HL-60/S4 treated with phorbol 12-myristate 13-acetate at 8.2 ng/mL for 4 days and 3 days (cell line): ENCODE results near the gene CPED1.
"Not testable (repeated sequence)": the region's sequence is repeated elsewhere in the genome, so short reads cannot be mapped to it uniquely, and the experiment has no call there.

Source experiments
- in situ Hi-C: fragments of 300-500 bp; cut with MboI; formaldehyde crosslinking; loops from 2 replicates; pipeline ENCODE4 v1.15.0; 2022; ENCODE audit warnings: low sequenced_read_pairs

The CPED1 gene

DNA sequence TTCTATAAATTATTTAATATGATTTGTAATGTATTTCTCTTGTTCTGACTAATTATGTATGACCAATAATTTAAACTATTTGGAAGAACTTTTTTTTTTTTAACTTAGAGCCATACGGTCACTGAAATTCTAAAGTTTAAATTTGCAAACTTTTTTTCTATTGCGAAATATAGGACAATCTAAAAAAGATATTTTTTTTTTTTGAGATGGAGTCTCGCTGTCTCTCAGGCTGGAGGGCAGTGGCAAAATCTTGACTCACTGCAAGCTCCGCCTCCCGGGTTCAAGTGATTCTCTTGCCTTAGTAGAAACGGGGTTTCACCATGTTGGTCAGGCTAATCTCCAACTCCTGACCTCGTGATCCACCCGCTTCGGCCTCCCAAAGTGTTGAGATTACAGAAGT lies 130.5 kb downstream of the CPED1 start:
- in situ Hi-C loops, result loop anchor here (25.0 kb wide), 1 partner anchor 332 kb away; no protein-coding TSS in a partner anchor

GRCh38 chr7:121123032-121123431 lies 134.5 kb downstream of the CPED1 start:
- in situ Hi-C loops, result loop anchor here (25.0 kb wide), 1 partner anchor 336 kb away; no protein-coding TSS in a partner anchor

- in situ Hi-C loops, result not testable (repeated sequence)
These were observed 136.9 kb downstream of the CPED1 start for GRCh38 chr7:121125454-121125853.

GRCh38 chr7:121126201-121126600 lies 137.7 kb downstream of the CPED1 start:
- in situ Hi-C loops, result no loop called here

DNA sequence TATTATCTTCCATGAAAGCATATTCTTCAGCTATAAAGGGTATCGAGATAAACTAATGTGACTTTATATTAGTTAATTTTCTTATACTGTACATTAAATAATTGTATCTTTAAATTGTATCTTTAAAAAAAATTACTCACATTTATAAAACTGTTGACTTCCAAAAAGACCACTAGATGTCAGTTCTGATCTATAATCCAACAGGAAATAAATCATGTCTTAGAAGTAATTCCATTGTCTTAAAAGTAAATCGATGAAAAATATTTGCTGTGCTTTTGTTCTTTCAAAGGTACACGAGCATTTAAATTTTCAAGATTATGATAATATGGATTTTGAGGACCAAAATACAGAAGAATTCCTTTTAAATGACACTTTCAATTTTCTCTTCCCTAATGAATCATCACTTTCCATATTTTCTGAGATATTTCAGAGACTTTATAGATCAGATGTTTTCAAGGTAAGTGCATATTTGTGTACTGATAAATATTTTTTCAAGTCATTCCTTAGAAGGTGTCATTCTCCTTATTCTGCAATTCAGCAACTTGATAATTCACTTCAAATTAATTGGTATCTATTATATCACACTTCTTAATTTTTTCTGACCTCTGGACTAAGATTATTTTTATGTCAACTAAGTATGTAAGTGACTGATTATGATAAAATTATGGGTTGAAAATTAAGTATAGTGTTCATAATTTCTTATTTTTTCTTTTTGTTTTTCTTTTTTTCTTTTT lies 138.5 kb downstream of the CPED1 start:
- in situ Hi-C loops, result no loop called here

GRCh38 chr7:121132940-121133339 lies 144.4 kb downstream of the CPED1 start:
- in situ Hi-C loops, result no loop called here

GRCh38 chr7:121133444-121133843 lies 144.9 kb downstream of the CPED1 start:
- in situ Hi-C loops, result no loop called here

- in situ Hi-C loops, result no loop called here
These were observed 149.1 kb downstream of the CPED1 start for GRCh38 chr7:121137580-121137979.

- in situ Hi-C loops, result no loop called here
These were observed 149.9 kb downstream of the CPED1 start for GRCh38 chr7:121138262-121138933.

DNA sequence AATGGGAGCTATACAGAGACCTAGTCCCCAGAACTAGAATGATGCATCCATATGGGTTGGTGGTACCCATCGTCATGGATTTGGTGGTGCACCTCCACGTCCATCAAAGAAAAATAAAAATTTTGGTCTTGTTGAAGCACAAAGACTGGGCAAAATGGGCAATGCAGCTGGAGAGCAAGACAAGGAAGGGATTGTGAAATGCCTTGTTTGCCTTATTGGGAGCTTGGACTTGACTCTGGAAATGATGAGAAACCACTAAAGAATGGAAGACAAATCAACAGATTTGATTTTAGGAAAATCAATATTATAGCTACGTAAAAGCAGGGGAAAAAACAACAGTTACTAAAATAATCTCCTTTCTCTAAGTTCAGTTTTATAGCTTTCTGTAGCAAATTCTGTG lies 150.9 kb downstream of the CPED1 start:
- in situ Hi-C loops, result no loop called here

DNA sequence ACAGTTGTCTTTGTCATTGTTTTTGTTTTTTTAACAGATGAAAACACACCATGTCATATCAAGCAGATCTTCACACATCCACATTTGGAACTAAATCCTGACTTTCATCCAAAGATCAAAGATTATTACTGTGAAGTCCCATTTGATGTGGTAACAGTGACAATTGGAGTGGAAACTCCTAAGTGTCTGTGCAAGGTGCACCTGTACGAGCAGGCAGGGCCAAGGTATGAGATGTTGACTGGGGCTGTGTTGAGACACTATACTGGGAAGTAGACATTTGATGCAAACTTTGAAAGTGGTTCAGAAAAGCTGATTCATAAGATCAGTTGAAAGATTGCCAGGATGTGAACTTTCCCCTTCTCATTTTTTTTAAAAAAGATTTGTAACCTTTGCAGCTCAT lies 152.3 kb downstream of the CPED1 start:
- in situ Hi-C loops, result no loop called here

- in situ Hi-C loops, result no loop called here
These were observed 163.3 kb downstream of the CPED1 start for GRCh38 chr7:121151774-121152221.

DNA sequence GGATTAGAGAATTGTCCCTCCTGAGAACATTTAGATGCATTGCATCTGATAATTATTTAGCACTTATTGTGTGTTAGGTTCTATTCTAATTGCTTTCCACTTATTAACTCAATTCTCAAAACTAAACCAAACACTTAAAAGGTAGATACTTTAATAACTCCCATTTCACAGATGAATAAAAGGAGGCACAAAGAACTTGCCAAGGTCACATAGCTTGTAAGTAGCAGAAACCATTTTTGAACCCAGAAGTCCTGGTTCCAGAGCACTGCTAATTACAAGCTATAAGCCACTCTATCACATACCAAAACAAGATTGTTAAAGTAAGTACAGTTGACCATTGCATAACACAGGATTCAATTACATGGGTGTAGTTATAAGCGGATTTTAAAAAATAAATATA lies 164.9 kb downstream of the CPED1 start:
- in situ Hi-C loops, result no loop called here

DNA sequence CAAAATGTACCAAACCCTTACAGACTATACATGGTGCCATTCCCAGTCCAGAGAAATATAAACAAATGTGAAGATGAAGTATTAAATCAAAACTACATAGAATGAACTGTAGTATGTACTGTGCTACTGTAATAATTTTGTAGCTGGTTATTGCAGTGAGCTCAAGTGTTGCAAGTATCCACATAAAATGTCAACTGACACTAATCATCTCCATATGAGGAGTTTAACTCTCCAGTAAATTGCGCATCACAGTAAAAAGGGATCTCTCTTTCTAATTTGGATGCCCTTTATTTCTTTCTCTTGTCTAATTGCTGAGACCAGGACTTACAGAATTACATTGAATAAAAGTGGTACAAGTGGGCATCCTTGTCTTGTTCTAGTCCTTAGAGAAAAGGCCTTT lies 165.5 kb downstream of the CPED1 start:
- in situ Hi-C loops, result no loop called here

- in situ Hi-C loops, result no loop called here
These were observed 168.3 kb downstream of the CPED1 start for GRCh38 chr7:121156825-121157224.

GRCh38 chr7:121157341-121157751 lies 168.8 kb downstream of the CPED1 start:
- in situ Hi-C loops, result no loop called here

- in situ Hi-C loops, result no loop called here
These were observed 169.5 kb downstream of the CPED1 start for GRCh38 chr7:121157885-121158590.

- in situ Hi-C loops, result no loop called here
These were observed 170.2 kb downstream of the CPED1 start for GRCh38 chr7:121158665-121159064.

DNA sequence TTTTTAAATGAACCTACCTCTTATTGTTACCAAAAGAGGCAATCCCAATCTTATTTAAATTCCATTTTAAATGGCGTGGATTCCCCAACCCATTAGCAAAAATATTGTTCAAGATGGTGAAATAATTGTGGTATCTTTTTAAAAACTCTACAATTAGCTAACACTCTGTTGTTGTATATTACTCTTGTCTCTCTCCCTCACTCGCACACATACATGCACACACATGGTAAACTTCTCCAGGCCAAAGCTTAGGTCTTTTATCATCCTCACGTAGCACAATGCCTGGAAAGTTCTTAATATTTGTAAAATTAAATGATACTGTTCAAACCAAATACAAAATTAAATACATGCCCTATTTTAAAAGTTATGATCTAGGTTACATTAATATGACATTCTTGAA lies 171.0 kb downstream of the CPED1 start:
- in situ Hi-C loops, result no loop called here

- in situ Hi-C loops, result no loop called here
These were observed 171.9 kb downstream of the CPED1 start for GRCh38 chr7:121160150-121161008.

GRCh38 chr7:121163699-121164098 lies 175.2 kb downstream of the CPED1 start:
- in situ Hi-C loops, result no loop called here
